HG02571 (cell line): Measurements from ENCODE around the gene AFTPH.

Source experiments
- ATAC-seq: cut with Tn5 transposase; IDR thresholded peaks from one replicate; pipeline ENCODE4 v1.9.1; 2021; ENCODE audit warnings: mild to moderate bottlenecking, moderate library complexity; ENCODE audit not compliant: unreplicated experiment

AFTPH gene

GRCh38 chr2:64523666-64524603 is at the start of gene AFTPH:
AFTPH (plus strand) TSS chr2:64524328; CDS start chr2:64551475, 27,147 bp downstream.
- ATAC-seq, result peak; percentile 83

DNA sequence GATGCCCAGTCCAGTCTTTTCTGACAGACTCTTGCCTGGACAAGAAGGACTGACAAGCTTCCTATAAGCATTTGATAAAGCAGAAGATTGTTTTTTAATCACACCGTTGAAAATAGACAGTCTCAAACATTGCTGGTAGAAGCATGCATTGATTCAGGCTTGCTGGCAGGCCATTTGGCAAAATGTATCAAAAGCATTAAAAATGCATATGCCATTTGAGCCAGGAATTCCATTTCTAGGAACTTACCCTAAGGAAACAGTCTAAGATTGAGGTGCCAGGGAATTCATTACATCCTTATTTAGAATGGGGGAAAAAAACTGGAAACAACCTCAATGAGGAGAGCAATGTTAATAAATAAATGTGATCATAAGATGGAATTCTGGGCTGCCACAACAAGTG is 49.5 kb upstream of the AFTPH start:
- ATAC-seq, result no peak

- ATAC-seq, result no peak
These were observed 47.1 kb upstream of the AFTPH start for GRCh38 chr2:64477037-64477436.

DNA sequence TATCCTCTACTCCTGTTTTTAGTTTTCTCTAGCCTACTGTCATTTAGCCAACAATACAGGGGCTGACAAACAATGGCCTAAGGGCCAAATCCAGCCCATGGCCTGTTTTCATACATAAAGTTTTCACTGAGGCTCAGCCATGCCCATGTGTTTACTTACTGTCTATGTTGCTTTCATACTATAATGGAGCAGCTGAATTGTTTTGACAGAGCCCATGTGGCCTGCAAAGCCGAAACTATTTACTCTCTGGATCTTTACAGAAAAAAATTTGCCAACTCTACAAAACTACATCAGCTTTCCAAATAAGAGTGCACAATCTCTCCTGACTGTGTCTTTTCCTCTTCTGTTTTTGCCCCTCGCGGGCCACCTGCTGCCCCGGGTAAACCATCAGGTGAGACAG is 46.1 kb upstream of the AFTPH start:
- no peak for ATAC-seq

DNA sequence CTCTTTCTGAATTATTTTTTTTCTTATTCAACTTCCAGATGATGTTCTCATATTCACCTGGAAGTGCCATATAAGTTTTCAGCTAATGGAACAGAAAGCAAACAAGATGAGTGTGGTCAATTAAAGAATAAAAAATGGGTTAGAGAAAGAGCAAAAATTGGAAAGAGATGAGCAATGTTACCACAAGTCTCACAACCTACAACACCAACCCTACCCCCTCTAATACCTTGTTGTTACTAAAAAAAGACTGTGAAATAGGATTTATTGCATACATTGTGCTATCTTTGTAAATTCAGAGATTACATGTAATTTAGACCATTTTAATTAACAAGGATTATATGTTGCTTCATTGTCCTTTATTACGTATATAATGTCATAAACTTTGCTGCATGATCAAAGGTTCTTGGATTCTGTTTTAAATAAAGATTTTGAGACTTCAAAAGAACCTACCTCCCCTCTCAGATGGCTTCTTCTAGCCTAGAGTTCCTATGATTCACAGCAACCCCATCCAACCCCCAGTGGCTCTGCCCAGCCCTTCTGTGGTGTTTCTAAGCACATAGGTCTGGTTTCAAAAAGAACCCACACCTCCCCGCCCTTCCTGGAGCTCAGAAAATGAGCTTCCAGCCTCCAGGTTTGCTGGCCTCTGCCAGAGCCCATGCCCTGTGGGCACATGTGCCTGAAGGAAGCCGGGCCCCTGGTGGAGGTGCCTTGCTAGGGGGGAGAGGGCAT is 45.5 kb upstream of the AFTPH start:
- no peak for ATAC-seq

- no peak for ATAC-seq
These were observed 44.6 kb upstream of the AFTPH start for GRCh38 chr2:64479259-64480117.

GRCh38 chr2:64481665-64482064 is 42.5 kb upstream of the AFTPH start:
- ATAC-seq, result no peak

DNA sequence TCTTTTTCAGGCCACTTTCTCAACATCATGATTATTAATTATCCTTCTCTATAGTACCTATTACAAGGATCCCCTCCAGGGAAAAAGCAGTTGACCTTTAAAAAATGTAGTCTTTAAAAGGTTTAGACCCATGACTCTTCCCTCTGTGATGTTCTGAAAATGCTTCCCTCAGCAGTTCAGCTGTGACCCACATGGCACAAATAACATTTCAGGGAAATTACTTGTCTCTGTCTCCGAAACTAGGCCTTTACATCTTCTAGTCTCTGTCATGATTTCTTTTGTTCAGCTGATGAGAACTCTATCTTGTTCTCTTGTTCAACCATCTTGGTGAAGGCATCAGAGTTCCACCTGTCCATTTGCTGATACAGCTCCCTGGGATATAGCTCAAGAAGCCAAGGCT is 41.9 kb upstream of the AFTPH start:
- no peak for ATAC-seq

GRCh38 chr2:64482765-64483504 is 41.2 kb upstream of the AFTPH start:
- no peak for ATAC-seq

DNA sequence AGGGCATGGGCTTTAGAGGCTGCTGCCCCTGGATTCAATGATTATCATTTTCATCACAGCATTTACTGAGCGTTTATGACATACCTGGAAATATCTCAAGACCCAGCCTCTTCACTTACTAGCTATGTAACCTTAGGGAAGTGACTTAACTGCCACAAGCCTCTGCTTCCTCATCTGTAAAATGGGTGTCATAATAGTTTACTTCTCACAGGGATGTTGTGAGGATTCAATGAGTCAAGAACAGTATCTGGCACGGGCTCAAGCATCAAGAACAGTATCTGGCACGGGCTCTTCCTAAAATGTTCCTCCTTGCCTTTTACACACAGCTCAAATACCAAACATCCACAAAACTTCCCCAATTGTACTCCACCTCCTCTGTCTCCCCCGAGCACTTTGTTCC is 38.8 kb upstream of the AFTPH start:
- no peak for ATAC-seq

DNA sequence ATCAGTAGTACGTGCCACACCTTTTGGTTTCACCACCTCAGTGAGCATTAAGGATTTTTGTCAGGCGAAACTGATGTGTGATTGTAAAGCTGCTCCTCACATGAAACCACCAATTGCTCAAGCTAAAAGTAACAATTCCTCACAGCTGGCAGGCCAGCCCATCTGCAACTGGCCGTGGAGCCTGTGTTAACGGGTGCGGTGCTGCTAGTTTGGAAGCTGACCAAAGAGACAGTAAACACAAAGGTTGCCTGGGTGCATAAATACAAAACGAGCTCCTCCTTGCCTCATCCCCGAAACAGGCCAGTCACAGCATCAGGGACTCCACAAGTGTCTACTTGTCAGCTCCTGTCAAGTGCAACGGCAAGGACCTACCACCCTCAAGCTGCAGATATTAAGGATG is 38.2 kb upstream of the AFTPH start:
- no peak for ATAC-seq

DNA sequence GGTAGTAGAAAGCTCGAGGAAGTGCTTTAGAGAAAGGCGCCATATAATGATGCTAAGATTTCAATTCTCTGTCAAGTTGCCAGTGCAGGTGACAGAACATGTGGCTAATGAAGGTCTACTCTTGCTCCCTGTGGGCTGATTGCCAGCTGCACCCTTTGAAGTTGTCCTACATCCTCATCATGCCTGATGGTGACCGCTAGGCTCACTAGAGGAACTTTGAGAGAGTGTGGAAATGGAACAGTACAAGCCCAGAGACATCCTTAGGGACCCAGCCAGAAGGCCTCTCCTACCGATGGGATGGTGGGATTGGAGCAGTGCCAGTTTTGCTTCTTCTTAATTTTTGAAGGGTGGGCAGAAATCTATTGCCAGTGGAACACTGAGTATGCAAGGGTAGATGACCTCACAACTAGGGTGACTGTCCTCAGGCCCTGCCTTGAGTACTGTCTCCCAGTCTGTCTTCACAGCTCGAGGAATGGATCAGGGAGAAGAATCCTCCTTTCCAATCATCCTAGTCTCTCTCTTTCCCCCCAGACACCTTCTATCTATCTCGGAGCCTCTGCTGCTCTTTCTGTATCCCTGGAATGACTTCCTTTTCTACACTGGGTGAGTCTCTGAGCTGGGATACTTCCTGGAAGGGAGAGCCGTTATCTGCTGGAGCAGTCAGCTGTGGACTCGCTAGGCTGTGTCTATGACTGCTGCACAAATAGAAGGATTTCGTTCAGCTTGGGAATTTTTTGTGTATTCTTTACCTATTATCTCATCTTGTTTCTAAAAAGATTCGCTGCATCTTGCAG is 36.7 kb upstream of the AFTPH start:
- ATAC-seq, result no peak

GRCh38 chr2:64488050-64488974 is 35.8 kb upstream of the AFTPH start:
- ATAC-seq, result peak; percentile 64

DNA sequence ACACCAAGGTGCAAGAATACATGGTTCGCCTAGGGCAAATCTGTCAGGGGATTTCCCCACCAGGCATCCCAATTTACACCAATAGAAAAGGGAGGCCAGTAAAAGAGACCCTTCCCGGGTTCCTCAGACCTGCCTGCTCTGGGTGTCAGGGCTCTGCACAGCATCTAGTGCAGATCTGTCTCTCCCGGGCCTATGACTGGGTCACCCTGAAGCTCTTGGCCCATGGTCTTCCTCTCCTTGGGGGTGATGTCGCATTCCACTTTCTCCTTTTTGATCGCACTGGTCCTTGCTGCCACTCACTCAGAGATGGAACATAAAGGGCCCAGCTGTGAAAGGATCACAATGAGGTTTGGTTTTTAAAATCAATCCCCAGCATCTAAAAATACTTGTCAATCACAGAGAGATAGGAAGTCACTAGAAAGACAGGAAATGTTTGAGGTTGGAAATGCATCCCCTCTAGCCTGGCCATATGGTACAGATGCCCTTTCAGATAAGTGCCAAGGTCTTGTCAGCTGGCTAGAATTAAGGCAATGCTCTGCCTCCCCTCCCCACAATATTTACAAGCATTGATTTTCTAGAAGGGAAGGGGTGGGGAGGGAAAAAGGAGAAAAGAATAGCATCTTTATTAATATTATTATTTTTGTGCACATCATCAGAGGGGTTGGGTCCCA is 34.9 kb upstream of the AFTPH start:
- no peak for ATAC-seq

DNA sequence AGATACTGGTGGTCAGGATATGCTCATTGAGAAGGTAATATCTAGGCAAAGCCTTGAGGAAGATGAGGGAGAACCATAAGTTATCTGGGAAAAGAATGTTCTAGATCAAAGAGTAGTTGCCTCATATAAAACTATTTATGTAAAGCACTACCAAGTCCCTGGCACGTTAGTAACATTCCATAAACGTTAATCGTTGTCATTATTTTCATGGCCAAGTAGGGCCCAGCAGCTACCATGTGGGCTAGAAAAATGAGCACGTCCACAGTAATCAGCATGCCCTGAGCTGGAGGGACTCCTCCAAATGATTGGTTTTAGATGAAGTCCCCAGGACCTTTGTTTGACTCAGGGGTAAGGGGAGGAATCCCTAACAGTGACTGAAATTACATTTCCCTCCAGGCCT is 32.7 kb upstream of the AFTPH start:
- no peak for ATAC-seq

DNA sequence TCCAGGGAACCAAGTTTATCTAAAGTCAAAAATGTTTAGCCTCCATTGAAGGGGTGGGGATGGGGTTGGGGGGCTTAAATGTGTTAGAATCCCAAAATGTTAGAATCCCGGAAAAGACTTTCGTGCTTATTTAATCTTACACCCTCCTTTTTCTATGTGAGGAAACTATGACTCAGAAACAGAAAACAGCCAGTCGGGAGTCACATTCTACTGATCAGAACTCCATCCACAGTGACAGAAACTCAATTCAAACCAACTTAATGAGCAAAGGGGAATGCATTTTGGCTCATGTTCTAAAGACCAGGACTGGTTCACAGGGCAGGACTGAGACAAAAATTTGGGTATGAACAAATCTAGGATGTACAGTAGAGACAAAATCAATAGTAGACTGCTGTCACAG is 31.9 kb upstream of the AFTPH start:
- no peak for ATAC-seq

GRCh38 chr2:64492821-64493220 is 31.3 kb upstream of the AFTPH start:
- no peak for ATAC-seq

GRCh38 chr2:64493788-64494187 is 30.3 kb upstream of the AFTPH start:
- ATAC-seq, result no peak
